Measurements from ENCODE around the gene BANF2. TPM values are rescaled to one million over a fixed set of nuclear protein-coding genes. Genes with fewer than 3 reads are reported as not detected.
"Not testable (repeated sequence)": the region's sequence is repeated elsewhere in the genome, so short reads cannot be mapped to it uniquely, and the experiment has no call there.

Gene BANF2
- 2.2 TPM for total RNA-seq (ENCODE audit: insufficient read depth, low replicate concordance)

DNA sequence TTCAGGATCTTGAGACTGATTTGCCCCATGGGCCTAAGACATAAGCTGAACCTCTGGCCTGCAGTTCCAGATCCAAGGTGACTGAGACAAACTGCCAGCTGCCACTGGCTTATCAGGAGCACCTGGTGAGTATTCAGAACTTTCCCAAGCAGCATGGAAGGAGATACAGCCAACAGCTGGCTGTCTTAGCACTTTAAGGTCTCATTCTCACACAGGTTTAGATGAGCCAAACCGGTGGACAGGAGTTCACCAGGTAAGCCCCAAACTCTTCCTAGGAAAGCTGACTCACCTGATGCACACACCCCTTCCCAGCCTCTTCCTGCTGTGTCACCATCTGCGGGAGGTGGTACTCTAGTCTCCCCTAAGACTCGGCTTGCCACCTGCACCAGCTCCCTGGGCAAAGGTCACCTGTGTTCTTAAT, at the start of gene BANF2:
Gene BANF2, plus strand, starts transcription at position 36 of the 421 bp plus-strand sequence. CDS start 25,060 bp downstream, outside the sequence.
- no peak for DNase-seq (ENCODE audit: low spot score)

DNA sequence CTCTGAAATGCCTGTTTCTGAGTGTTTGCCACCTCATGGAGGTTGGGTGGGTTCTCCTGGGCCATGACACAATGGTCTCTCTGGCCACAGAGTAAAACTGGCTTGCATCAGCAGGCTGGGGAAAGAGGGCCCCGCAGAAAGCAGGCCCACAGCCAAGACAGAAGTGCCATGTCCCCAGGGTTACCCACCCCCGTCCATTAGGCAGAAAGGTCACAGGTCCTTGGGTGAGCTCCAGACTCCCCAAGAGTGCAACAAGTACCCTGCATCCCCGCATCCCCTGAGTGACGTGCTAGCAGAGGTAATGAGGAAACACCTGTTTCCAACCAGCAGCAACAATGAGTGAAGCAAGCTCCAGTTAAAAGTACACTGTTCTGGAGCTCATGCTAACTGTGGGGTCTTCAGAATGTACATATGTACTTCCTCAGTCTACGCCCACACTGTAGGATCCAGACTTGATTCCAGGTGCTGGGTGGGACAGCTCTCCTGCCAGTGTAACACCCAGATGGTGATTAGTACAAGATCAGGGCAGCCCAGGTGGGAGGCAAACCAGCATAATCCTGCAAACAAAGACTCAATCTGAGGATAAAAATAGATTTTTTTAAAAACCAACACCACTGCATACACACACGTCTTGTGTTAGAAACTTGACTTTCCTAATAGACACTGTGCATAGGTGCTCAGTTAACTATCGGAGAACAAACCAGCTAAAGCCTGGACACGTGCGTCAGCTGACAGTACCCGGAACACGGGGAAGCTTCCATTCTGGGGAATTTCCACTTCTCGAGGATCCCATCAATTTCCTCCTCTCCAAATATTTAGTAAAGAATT, 49.3 kb upstream of the BANF2 start:
- no peak for DNase-seq (ENCODE audit: low spot score)

DNA sequence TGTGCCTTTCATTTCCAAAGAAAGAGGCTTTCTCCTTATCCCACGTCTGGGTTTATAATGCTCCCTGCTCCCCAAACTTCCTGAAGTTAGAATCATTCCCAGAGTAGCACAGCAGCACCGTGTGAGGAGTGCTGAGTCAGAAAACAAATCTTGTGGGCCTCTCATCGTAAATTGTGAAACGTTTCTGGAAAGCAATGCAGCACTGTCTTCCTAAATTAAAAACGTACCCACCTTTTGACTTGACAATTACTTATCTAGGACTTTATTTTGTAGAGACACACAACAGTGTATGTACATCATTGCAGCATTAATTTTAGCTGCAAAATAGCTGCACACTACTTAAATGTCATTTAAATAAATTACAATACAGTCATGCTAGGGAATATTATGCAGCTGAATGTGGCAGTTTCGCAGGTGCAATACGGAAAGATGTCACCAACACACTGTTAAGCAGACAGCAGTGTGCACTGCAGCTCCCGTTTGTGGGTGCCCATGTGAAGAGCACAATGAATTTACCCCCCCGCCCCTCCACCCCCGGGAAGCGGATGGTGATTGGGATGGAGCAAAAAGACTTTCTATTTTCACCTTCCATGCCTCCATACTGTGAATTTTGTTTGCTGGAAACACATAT, 48.5 kb upstream of the BANF2 start:
- DNase-seq (ENCODE audit: low spot score), result peak; percentile 52

DNA sequence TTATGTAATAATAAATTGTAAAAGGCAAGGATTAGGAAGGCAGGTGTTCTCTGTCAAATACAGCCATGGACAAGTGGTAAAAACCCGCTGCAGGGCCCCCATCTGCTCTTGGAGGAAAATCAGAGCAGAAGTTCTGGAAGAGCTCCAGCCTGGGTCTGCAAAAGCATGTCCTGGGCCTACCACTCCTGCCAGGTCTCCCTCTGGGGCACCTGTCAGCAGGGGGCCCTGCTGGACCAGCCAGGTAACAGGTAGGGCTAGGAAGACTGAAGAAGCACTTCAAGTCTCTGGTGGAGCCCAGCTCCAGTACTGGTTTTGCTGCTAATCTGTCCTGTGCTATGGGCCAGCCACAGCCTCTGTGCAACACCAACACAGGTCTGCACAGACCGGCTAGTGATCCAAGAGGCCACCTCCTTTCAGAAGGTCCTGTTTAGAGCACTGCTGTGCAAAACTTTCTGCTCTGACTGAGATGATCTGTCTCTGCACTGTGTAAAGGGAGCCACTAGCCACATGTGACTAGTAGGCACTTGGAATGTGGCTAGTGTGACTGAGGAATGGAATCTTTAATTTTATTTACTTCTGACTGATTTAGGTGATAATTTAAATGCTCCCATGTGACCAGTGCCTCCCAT, 47.9 kb upstream of the BANF2 start:
- DNase-seq (ENCODE audit: low spot score), result no peak

DNA sequence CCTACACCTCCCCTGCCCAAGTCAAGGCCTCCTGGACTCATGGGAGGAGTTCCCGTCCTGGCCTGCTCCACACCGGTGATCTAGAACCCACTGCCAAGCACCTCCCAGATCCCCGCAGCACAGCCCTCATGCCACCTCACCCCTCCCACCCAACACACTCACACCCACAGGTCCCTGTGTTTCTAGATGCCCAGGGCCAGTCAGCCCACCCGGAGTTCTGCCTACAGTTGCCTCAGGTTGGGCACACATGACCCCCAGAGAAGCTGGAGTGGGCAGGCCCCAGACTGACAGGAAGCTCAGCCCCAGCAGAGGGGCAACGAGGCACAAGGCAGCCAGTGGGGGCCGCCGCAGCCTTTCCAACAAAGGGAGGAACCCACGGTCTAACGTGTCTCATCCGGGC, 47.4 kb upstream of the BANF2 start:
- no peak for DNase-seq (ENCODE audit: low spot score)

DNA sequence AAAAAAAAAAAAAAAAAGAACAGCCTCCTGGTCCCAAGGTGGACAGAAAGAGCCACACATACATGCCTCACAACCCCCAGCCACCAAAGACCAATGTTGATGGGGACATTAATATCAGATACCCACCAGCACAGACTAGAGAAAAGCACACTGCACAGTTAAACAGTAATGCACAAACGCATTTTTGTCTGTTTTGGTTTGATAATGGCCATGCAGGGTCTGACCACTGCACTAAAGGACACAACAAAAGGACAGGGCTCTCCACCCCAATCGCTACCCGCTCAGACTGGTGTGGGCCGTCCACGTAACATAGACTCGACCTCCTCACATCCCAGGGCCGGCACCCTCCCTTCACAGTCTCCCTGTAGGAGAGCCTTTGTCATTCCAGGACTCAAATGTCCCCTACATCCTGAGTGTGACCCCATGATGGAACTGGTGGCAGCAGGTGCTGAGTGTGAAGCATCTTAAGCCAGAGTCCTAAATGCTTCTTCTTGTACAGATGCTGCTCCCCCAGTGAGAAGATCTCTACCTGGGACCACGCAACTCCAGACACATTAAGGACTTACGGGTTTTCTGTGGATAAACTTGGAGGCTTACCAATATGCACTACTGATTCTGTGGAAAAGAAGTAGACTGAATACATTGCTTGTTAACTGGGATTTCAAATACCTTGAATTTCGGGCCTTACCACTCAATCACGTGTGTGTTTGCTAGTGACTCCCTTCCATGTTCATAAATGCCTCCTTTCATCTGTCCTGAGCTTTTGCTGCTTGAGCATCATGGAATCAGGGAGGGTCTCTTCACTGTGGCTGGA, 45.7 kb upstream of the BANF2 start:
- no peak for DNase-seq (ENCODE audit: low spot score)

DNA sequence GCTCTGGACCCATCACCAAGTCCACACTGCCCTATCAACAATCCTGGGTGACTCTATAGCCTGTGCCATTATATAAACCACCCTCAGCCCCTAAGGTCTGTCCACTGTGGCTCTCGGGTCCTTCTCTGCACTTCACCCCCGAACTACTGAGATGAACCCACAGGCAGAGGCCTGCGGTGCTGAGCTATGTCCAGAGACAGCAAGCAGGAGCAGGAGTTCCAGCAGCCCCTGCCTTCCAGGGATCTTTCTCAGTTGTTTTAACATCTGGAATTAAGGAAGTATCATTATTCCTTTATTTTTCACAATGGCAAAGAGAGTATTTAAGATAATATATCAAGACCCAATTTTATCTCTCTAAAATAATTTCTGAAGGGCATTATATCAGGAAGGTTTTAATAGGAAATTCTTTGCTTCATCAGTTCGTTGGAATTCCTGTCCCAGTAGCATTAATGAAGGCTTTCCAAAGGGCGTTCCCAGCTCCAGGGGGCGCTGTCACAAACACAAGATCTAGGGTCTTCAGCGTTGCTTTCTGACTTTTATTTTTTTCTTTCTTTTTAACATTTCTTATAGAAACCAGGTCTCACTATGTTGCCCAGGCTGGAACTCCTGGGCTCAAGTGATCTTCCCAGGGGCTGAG, 45.0 kb upstream of the BANF2 start:
- peak; percentile 38 for DNase-seq (ENCODE audit: low spot score)

DNA sequence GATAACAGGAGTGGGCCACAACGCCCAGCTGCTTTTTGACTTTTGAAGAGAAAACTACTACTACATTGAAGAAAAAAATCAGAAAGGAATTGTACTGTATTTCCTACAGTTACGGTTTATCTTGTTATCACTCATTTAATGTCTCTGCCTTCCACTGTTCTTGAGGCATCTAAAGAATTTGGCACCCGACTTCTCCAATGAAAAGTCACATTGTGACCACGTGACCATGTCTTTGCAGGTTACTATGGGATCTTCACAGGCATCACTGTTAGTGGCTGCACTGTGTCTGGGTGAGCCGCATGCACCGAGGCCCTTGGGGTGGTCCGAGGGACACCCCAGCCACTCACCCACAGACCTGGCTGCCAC, 44.5 kb upstream of the BANF2 start:
- no peak for DNase-seq (ENCODE audit: low spot score)

DNA sequence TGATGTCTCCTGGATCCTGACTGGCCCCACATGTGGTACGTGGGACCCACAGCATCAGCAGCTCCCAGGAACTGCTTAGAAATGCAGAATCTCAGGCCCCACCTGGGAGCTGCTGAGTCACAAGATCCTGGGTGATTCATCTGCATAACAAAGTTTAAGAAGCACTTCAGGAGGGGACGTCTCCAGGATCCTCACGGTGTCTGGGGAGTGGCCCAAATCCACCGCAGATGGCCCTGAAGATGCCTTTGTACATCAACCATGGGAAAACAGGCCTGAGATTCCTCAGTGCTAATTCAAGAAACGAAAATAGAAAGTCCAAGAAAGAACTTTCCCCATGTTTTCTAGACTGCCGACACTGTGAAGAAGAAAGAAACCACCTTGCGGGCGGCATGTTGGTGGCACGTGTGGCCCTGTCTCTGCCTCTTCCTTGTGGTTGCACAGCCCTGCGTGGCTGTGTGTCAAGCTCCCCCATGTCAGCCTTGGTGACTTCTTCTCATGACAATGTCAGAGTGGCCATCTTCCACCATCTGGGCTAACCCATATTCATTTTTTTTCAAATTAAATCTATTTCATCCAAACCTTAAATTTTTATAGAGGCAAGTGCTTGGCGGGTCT, 43.8 kb upstream of the BANF2 start:
- DNase-seq (ENCODE audit: low spot score), result no peak

DNA sequence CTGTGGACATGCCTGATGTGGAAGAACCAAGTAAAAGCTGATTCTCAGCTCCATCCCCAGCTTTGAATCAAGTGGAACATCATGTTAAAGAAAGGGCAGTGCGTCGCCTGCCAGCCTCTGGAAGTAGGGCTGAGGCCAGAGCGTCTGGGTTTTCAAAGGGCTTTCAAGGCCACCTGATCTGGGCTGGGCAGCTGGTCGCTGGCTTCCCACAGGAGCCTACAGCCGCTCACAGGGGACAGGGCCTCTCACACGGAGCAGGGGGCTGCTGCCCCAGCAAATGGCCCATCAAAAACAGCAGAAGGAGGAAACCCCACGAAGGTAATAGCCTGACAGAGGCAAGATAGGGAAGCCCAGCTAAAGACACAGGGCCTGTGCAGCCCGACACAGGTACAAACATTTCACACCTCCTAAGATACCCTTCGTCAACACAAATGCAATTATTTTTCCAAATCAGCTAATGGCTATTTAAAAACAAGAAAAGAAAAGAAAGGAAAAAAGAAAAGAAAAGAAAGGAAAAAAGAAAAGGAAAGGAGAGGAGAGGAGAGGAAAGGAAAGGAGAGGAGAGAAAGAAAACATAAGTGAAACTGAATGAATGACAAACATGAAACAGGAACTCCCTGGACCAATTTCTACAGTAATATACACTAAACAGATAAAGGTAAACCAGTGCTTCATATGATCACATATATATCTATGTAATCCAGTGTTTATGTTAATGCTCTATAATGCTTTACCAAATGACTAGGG, 42.5 kb upstream of the BANF2 start:
- DNase-seq (ENCODE audit: low spot score), result no peak

DNA sequence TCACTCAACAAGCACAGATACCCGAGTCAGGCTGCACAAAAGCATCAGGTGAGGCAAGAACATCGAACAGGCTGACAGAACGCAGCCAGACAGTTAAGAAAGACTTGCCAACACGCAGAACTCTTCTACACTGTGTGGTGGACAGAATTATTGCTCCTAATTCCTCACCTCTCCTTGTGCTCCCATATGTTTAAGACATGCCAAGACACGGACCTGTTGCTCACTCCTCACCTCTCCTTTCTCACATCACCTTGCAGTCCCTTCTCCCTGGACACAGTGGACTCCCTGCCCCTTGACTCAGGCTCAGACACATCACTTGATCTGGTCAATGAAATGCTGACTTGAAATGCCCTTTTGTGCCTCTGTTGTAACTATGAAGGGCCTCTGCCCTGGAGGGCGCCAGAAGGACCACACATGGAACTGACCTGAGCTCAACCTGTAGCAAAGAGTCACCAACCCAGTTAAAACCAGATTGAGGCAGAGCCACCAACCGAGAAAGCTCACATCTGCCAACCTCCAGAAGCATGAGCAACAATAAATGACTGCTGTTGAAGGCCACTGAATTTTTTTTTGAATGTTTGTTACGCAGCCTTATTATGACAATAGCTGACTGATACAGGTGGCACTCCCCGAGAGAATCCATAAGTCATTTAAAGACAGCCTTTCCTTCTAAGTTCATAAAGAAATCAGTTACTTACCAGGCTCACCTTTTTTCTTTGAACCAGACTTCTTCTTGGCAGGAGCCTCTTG, 41.7 kb upstream of the BANF2 start:
- DNase-seq (ENCODE audit: low spot score), result no peak

DNA sequence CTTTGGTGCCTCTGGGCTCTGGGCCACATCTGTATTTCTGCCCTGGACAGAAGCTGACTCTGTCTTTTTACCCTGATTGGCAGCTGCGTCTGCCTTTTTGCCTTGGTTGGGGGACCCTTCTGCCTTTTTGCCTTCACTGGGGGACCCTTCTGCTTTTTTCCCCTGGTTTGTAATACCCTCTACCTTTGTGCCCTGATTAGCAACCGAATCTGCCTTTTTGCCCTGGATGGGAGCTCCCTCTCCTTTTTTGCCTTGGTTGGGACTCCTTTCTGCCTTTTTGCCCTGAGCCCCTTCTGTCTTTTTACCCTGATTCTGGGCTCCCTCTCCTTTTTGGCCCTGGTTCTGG, 41.1 kb upstream of the BANF2 start:
- no peak for DNase-seq (ENCODE audit: low spot score)

DNA sequence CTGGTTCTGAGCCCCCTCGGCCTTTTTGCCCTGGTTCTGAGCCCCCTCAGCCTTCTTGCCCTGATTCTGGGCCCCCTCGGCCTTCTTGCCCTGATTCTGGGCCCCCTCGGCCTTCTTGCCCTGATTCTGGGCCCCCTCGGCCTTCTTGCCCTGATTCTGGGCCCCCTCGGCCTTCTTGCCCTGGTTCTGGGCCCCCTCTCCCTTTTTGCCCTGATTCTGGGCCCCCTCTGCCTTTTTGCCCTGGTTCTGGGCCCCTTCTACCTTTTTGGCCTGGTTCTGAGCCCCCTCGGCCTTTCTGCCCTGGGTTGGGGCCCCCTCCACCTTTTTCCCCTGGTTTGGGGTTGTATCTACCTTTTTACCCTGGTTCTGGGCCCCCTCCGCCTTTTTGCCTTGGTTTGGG, 40.4 kb upstream of the BANF2 start:
- not testable (repeated sequence) for DNase-seq (ENCODE audit: low spot score)

DNA sequence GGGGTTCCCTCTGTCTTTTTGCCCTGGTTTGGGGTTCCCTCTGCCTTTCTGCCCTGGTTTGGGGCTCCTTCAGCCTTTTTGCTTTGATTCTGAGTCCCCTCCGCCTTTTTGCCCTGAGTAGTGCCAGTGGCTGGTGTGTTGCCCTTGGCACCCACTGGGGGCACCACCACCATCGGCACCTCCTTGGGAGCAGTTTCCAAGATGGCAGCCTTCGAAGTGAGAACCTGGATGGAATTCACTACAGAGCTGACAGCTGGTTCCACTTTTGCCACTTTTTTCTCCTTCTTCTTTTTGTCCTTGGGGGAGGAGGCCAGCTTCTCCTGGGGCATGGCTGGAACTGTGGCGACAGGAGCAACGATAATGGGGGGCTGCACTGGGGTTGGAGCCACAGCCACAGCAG, 40.0 kb upstream of the BANF2 start:
- no peak for DNase-seq (ENCODE audit: low spot score)

DNA sequence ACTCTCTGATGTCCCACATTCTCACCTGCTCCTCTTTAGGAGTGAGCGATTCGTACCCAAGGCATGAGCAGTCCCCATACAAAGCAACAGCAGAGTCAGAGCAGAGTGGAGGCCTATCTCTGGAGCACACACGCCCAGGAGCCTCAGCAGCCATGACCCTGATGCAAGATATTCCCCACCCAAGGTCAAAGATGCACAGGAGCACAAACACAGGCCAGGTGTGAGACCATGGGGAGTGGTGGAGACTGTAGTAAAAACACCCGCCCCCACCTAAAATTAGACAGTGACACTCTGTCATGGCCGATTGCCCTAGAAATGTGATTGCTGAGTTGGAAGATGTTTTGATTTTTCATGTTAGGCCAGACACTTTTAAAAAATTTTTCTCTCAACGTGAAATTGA, 39.1 kb upstream of the BANF2 start:
- DNase-seq (ENCODE audit: low spot score), result no peak

DNA sequence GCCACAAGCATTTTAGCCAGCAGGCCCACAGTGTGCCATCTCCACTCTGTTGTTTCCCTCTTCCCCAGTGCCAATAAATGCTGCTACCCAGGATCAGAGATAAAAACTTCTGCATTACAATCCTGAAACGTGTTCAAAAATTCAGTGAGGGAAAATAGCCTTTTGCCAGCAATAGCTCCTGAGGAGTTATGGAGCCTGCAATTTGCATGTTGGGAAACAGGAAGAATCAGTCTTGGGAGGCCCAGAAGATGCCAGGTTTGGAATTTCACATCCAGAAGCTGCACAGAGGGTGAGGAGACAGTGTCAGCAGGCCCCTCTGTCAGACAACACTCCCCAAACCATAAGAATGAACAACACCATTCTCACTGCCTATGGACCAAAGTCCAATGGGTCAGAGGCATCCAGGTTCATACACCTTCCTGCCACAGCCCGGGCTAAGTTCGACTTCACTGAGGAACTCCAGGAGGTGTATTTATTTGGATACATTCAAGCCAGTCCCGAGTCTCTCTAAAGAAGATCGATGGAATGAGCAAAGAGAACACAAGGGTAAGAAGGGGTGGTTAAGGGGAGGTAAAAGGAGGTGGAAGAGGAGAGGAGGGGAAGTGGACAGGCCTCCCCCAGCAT, 38.5 kb upstream of the BANF2 start:
- no peak for DNase-seq (ENCODE audit: low spot score)

DNA sequence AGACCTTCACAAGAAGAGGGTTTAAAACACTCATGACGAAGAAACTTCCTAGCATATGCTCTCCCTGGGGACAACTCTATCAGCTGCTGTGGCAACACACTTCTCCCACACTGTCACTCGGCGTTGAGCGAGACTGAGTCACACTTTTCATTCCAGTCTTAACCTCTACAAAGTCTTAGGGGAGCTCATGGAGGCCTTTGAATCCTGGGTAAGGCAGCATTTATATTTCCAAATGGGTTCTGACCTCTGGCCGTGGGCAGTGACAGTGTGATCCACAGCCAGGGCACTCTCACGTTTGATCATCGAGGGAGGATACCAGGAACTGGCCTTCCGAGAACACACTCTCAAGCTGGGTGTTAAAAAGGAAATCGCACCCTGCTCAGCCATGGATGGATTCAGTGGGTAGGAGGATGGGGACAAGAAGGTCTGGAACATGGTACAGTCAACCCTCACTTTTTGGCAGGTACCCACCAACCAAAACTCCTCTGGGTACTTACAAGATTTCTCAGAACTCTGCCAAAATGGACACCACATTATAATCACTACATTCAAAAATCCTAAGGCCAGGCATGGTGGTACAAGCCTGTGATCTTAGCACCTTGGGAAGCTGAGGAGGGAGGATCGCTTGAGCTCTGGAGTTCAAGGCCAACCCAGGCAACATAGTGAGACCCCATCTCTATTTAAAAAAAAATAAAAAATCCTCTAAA, 37.3 kb upstream of the BANF2 start:
- no peak for DNase-seq (ENCODE audit: low spot score)

DNA sequence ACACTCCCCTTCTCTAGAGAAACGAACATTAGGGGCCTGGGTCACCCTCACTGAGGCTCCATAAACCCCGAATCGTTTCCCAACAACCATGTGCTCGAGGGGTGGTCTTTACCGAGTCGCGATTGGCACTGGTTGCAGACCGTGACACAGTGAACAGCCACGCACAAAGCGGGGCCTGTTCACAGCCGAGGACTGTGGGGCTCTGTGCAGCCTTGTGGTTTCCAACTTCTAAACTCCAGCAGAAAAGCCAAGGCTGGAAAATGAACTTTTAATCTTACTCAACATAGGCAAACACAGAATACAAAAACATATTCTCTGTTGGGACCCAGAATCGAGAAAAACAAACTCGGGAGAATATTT, 36.7 kb upstream of the BANF2 start:
- DNase-seq (ENCODE audit: low spot score), result no peak

DNA sequence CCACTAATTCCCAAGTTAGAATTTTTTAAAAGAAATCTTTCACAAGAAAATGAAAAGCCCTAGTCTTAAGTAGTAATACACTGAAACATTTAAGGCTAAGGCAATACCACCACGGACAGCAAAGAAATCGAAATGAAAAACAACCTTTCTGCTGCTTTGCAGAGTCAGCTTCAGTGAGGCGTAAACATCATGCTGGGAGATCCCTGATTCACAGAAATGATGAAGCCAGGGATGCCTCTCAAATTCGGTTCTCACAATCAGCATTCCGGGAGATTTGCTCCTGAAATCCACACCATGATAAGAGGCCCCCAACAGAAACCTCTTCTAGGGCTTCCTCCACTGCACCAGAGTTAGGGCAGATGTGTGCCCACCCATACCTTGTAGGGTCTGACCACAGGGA, 36.3 kb upstream of the BANF2 start:
- DNase-seq (ENCODE audit: low spot score), result peak; percentile 34

Data from umbilical cord (tissue), 2 donors.